HCT116 (cell line): ENCODE results near the gene PRKCD. TPM values are rescaled to one million over a fixed set of nuclear protein-coding genes. Genes with fewer than 3 reads are reported as not detected.

ENCODE experiments used
- ATAC-seq: fragments of 200-7000 bp; cut with Tn5 transposase; 2 replicates; pipeline ENCODE4 v1.9.1; 2020; ENCODE audit warnings: mild to moderate bottlenecking, moderate library complexity
- BruUV-seq: library from RNA; stranded (reverse); fragments of 400-500 nt; replicated peaks from 2 replicates; lab custom pipeline; 2021; lab: Mats Ljungman, UMichigan
- CTCF ChIA-PET: fragments of 300-600 bp; sonication (Branson Sonifier 250); formaldehyde crosslinking; loops from one replicate; lab custom pipeline; 2021; ENCODE audit warnings: antibody characterized with exemption; lab: Charles Lee
- POLR2A ChIA-PET: fragments of 300-600, 350-600 bp; sonication (Branson Sonifier 250); formaldehyde crosslinking; loops from one replicate; lab custom pipeline; 2021; ENCODE audit warnings: antibody characterized with exemption; lab: Charles Lee
- RAD21 ChIA-PET, 2 experiments: fragments of 300-600 bp; sonication (Branson Sonifier 250); formaldehyde crosslinking; loops; one replicate each; lab custom pipeline; 2023; ENCODE audit warnings: low total read pairs in 2 of 2; ENCODE audit not compliant: uncharacterized antibody in 2 of 2, unreplicated experiment in 2 of 2, low non-redundant PET in 1 of 2; lab: Charles Lee
- DNase-seq: peaks from one replicate; pipeline ENCODE4 v3.0.0-alpha.2; 2010; ENCODE audit warnings: low read depth, low spot score
- H2AFZ ChIP-seq: fragments of 200-600 bp; shearing (Covaris generic), sonication (generic); 2 replicates; pipeline ENCODE4 v1.6.1; 2017; ENCODE audit warnings: low read depth, mixed run types, mixed read lengths, antibody characterized with exemption, low read length; ENCODE audit not compliant: poor library complexity, severe bottlenecking
- H3K27ac ChIP-seq: 2 replicates; pipeline ENCODE4 v1.5.1; 2012; ENCODE audit warnings: low read depth, low read length
- H3K27me3 ChIP-seq: fragments of 200-600 bp; sonication (generic); 2 replicates; pipeline ENCODE4 v1.6.1; 2016; ENCODE audit warnings: mixed run types, low read length, mixed read lengths; ENCODE audit not compliant: insufficient read depth
- H3K36me3 ChIP-seq, 2 experiments: fragments of 200-500 bp in 1 of 2; fragments of 200-600 bp in 1 of 2; sonication (Bioruptor generic) in 1 of 2; sonication (generic) in 1 of 2; 2 replicates each; pipeline versions ENCODE4 v1.5.1 to v1.6.1; 2014 to 2016; ENCODE audit warnings: low read length in 2 of 2, inconsistent platforms in 1 of 2, mixed read lengths in 1 of 2, mixed run types in 1 of 2; ENCODE audit not compliant: insufficient read depth in 2 of 2, control insufficient read depth in 1 of 2
- H3K4me1 ChIP-seq, 2 experiments: fragments of 200-600 bp in 1 of 2; sonication (generic) in 1 of 2; 2 replicates each; pipeline versions ENCODE4 v1.5.1 to v1.6.1; 2012 to 2017; ENCODE audit warnings: low read length in 2 of 2, inconsistent platforms in 1 of 2, mild to moderate bottlenecking in 1 of 2, mixed read lengths in 1 of 2, mixed run types in 1 of 2, moderate library complexity in 1 of 2; ENCODE audit not compliant: insufficient read depth in 2 of 2, control insufficient read depth in 1 of 2
- H3K4me2 ChIP-seq: fragments of 200-600 bp; sonication (generic); 2 replicates; pipeline ENCODE4 v1.6.1; 2017; ENCODE audit warnings: mixed run types, low read length, mixed read lengths
- H3K4me3 ChIP-seq, 2 experiments: fragments of 200-600 bp in 1 of 2; sonication (generic) in 1 of 2; replicated peaks in 1 of 2; 2 replicates each; pipeline ENCODE4 v1.5.1; 2011 to 2016; ENCODE audit warnings: low read length in 2 of 2, control low read depth in 1 of 2, low read depth in 1 of 2, mild to moderate bottlenecking in 1 of 2, mixed read lengths in 1 of 2, mixed run types in 1 of 2
- H3K79me2 ChIP-seq: fragments of 200-600 bp; sonication (generic); 2 replicates; pipeline ENCODE4 v1.6.1; 2017; ENCODE audit warnings: mild to moderate bottlenecking, mixed run types, low read length, moderate library complexity, mixed read lengths; ENCODE audit not compliant: insufficient read depth
- H3K9ac ChIP-seq: fragments of 200-600 bp; sonication (generic); 2 replicates; pipeline ENCODE4 v1.6.1; 2016; ENCODE audit warnings: low read length, mixed read lengths
- H3K9me2 ChIP-seq: fragments of 200-600 bp; sonication (generic), shearing (Covaris generic); 2 replicates; pipeline ENCODE4 v1.6.1; 2017; ENCODE audit warnings: mixed run types, mild to moderate bottlenecking, moderate library complexity; ENCODE audit not compliant: insufficient read depth
- H3K9me3 ChIP-seq, 2 experiments: fragments of 200-500 bp in 1 of 2; fragments of 200-600 bp in 1 of 2; sonication (Bioruptor generic) in 1 of 2; sonication (generic) in 1 of 2; 2 replicates each; pipeline ENCODE4 v1.6.1; 2014 to 2017; ENCODE audit warnings: low read length in 2 of 2, mixed read lengths in 2 of 2, inconsistent platforms in 1 of 2, low read depth in 1 of 2, mild to moderate bottlenecking in 1 of 2, mixed run types in 1 of 2, moderate library complexity in 1 of 2; ENCODE audit not compliant: control insufficient read depth in 1 of 2, insufficient read depth in 1 of 2
- H4K20me1 ChIP-seq: fragments of 200-600 bp; sonication (generic), shearing (Covaris generic); 2 replicates; pipeline ENCODE4 v1.6.1; 2017; ENCODE audit warnings: mixed run types, mild to moderate bottlenecking, moderate library complexity; ENCODE audit not compliant: insufficient read depth
- CEBPB ChIP-seq: IDR thresholded peaks from 2 replicates; pipeline ENCODE4 v1.6.1; 2012; ENCODE audit warnings: low read depth
- EGR1 ChIP-seq: IDR thresholded peaks from 2 replicates; pipeline ENCODE4 v1.6.1; 2012; ENCODE audit warnings: low read depth
- EZH2 ChIP-seq: fragments of 200-600 bp; sonication (generic); IDR thresholded peaks from 2 replicates; pipeline ENCODE4 v1.6.1; 2017; ENCODE audit warnings: antibody characterized with exemption, mixed run types
- EZH2phosphoT487 ChIP-seq: fragments of 200-600 bp; IDR thresholded peaks from 2 replicates; pipeline ENCODE4 v1.6.1; 2018; ENCODE audit warnings: antibody characterized with exemption, borderline replicate concordance
- FOSL1 ChIP-seq: IDR thresholded peaks from 2 replicates; pipeline ENCODE4 v1.6.1; 2012; ENCODE audit warnings: low read depth
- POLR2A ChIP-seq: IDR thresholded peaks from 2 replicates; pipeline ENCODE4 v1.7.0; 2011; ENCODE audit warnings: borderline replicate concordance; ENCODE audit not compliant: insufficient read depth, insufficient read length; ENCODE audit errors: extremely low read depth
- POLR2AphosphoS5 ChIP-seq: IDR thresholded peaks from 2 replicates; pipeline ENCODE4 v1.6.1; 2011; ENCODE audit warnings: mild to moderate bottlenecking, low read depth, low read length, moderate library complexity
- SRF ChIP-seq: IDR thresholded peaks from 2 replicates; pipeline ENCODE4 v1.6.1; 2012; ENCODE audit warnings: low read depth
- TCF7L2 ChIP-seq: IDR thresholded peaks from 2 replicates; pipeline ENCODE4 v1.7.0; 2011; ENCODE audit warnings: borderline replicate concordance, inconsistent platforms; ENCODE audit not compliant: insufficient read depth, insufficient read length; ENCODE audit errors: extremely low read depth
- ZFX ChIP-seq: fragments of 450-650 bp; IDR thresholded peaks from 2 replicates; pipeline ENCODE4 v1.6.1; 2017
- intact Hi-C: fragments of 100-400 bp; cut with micrococcal nuclease; formaldehyde crosslinking; loops from 2 replicates; pipeline ENCODE4 v1.10.0; 2022
- total RNA-seq: library from RNA; stranded (reverse); gene quantifications from one replicate; pipeline ENCODE4 v1.2.1, GENCODE V29; 2021; ENCODE audit not compliant: unreplicated experiment

PRKCD gene
- total RNA-seq, 1 experiment from 2014 or later, result 34.4 TPM

DNA sequence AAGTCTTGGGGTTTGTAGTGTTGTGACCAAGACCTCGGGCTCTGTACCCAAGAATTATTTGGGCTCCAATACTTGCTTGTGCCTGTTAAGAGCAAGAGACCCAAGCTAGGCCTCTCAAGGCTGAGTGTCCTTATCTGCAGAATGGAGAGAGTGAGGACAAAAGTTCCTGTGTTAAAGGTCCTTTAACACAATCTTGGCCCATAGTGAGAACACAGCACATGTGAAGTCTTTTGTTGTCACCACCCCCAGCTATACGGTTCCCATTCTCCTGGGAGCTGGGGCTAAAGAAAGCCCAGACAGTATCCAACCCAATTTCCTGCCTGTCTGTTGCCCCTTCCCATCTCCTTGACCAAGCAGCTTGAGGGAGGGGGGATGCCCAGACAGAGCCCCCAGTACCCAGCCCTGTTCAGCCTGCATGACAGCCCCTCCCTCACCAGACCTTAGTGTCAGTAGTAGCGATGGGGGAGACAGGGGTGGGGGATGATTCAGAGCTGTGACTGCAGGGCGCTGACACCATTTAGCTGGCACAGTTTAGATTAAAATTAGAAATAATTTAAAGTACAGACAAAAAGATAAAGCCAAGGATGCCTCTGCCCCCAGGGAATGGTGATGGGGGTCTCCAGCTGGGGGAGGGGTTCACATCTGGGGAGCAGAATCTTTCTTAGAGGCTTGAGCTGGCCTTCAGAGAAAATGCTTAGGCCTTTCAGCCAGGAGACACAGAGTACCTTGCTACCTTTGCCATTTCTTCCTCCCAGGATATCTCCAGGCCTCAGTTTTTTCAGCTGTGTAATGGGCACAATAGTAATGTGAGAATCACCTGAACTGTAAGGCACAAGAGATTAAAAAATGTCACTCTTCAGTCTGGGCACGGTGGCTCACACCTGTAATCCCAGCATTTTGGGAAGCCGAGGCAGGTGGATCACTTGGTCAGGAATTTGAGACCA lies 2.7 kb downstream of the PRKCD start:
- H3K79me2 ChIP-seq, result peaks cover 51% of the 10 kb centered on the region
- POLR2A ChIA-PET, result interaction anchor here (1.5 kb wide), 1 partner anchor 33 kb away, joined by 3 read pairs; no protein-coding TSS in a partner anchor
- intact Hi-C loops, result no loop called here
- H3K4me1 ChIP-seq, result peaks cover 24 to 38% of the 10 kb centered on the region in 2 experiments
- no peak for TF ChIP-seq EZH2phosphoT487
- no peak for TF ChIP-seq POLR2A
- TF ChIP-seq FOSL1, result no peak
- no peak for TF ChIP-seq TCF7L2
- TF ChIP-seq CEBPB, result no peak
- TF ChIP-seq EGR1, result no peak
- no peak for TF ChIP-seq ZFX
- TF ChIP-seq EZH2, result no peak
- TF ChIP-seq SRF, result no peak
- no peaks in the 10 kb centered on the region for H4K20me1 ChIP-seq
- H3K9me3 ChIP-seq, result no peaks in the 10 kb centered on the region
- no peak overlapping the region for H3K9ac ChIP-seq
- BruUV-seq, result TSS peak; percentile 62
- no peak overlapping the region for H2AFZ ChIP-seq
- DNase-seq (no peak), ATAC-seq (no peak)
- peak overlapping the region; percentile 98; the same call in 1 of the 2 replicates for H3K4me2 ChIP-seq
- RAD21 ChIA-PET, result no interaction called here
- CTCF ChIA-PET, result no interaction called here
- no peak overlapping the region for H3K4me3 ChIP-seq
- no peaks in the 10 kb centered on the region for H3K9me2 ChIP-seq
- no peaks in the 10 kb centered on the region for H3K36me3 ChIP-seq
- no peaks in the 10 kb centered on the region for H3K27me3 ChIP-seq
- H3K27ac ChIP-seq, result no peak overlapping the region

DNA sequence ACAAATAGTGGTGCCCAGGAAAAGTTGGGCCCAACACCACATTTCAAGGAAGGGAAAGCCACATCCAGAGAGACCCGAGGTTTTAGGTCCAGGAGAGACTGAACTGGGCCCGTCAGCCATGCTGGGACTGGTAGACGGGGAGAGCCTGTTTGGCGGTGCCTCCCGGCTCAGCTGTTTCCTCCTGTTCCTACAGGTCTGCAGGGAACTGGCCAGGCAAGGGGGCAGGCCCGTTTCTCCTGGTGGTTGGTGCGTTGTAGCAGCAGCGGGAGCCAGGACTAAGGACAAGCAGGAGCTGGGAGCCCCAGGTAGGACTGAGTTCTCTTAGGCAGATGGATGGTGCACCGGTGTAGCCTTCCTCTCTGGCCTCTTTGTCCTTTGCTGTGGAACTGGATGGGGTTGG lies 3.9 kb downstream of the PRKCD start:
- Histone ChIP-seq H3K9me3 (no peaks in the 10 kb centered on the region), H3K4me2 (no peak overlapping the region), H3K27ac (no peak overlapping the region), H3K9ac (no peak overlapping the region), H3K79me2 (peaks cover 51% of the 10 kb centered on the region), H2AFZ (no peak overlapping the region), H4K20me1 (no peaks in the 10 kb centered on the region), H3K4me3 (no peak overlapping the region), H3K36me3 (no peaks in the 10 kb centered on the region), H3K27me3 (no peaks in the 10 kb centered on the region), H3K9me2 (no peaks in the 10 kb centered on the region), H3K4me1 (peaks cover 16 to 29% of the 10 kb centered on the region in 2 experiments)
- ChIA-PET POLR2A (no interaction called here), RAD21 (no interaction called here), CTCF (no interaction called here)
- intact Hi-C loops, result no loop called here
- TF ChIP-seq CEBPB (no peak), POLR2AphosphoS5 (no peak)
- ATAC-seq (no peak), DNase-seq (no peak)
- BruUV-seq, result no TSS peak
